ENCODE data around the gene FANCG. TPM values are rescaled to one million over a fixed set of nuclear protein-coding genes. Genes with fewer than 3 reads are reported as not detected.

FANCG gene
- total and polyA plus RNA-seq, 2 of the 8 experiments (the other 6 are each of a cell fraction or from before 2014, with no cell fraction given): 66.6 to 87.1 TPM

- Histone ChIP-seq H3K4me1 (replicated peaks in 1 of 4; ENCODE audit: control insufficient read depth in 3 of 4, insufficient read depth in 4 of 4, low read length in 3 of 4) (no peaks in the 10 kb centered on the region), H2AK5ac (ENCODE audit: low read depth, low read length) (no peak overlapping the region), H3K27me3 (replicated peaks in 1 of 4; ENCODE audit: control insufficient read depth in 3 of 4, extremely low read depth in 1 of 4, insufficient read depth in 3 of 4, low read length in 3 of 4) (no peaks in the 10 kb centered on the region), H2BK20ac (ENCODE audit: low read length) (no peak overlapping the region), H4K8ac (ENCODE audit: extremely low read depth, insufficient read depth, low read length) (no peak overlapping the region), H3K79me2 (ENCODE audit: control insufficient read depth in 1 of 2, insufficient read depth in 2 of 2, low read length in 2 of 2) (no peaks in the 10 kb centered on the region), H3K4ac (replicated peaks; ENCODE audit: insufficient read length, low read depth, low read length) (no peak overlapping the region), H3K9ac (replicated peaks in 1 of 4; ENCODE audit: extremely low read depth in 1 of 4, low read depth in 3 of 4, low read length in 3 of 4) (no peak overlapping the region), H2AFZ (ENCODE audit: low read length) (no peak overlapping the region), H2BK5ac (ENCODE audit: low read depth, low read length) (no peak overlapping the region), H3K36me3 (ENCODE audit: control insufficient read depth in 2 of 4, insufficient read depth in 4 of 4, low read length in 3 of 4) (peaks cover 3 to 28% (median 10%) of the 10 kb centered on the region in 4 experiments; a peak in 7 of 8 replicates), H2BK12ac (ENCODE audit: low read depth, low read length) (no peak overlapping the region), H2BK120ac (replicated peaks; ENCODE audit: low read depth, low read length) (no peak overlapping the region), H4K5ac (ENCODE audit: insufficient read length, low read depth, low read length) (no peak overlapping the region), H3K56ac (replicated peaks; ENCODE audit: insufficient read length, low read depth, low read length) (no peak overlapping the region), H3K4me3 (ENCODE audit: extremely low read depth in 1 of 4, insufficient read depth in 2 of 4, low read depth in 3 of 4, low read length in 4 of 4) (no peak overlapping the region), H3K4me2 (ENCODE audit: insufficient read depth in 1 of 2, low read depth in 2 of 2, low read length in 2 of 2) (no peak overlapping the region), H3K23ac (ENCODE audit: insufficient read length) (no peak overlapping the region), H3K27ac (ENCODE audit: low read depth, low read length) (no peak overlapping the region), H3K18ac (ENCODE audit: extremely low read depth, low read length) (no peak overlapping the region), H3K9me3 (ENCODE audit: insufficient read depth in 2 of 2, low read depth in 1 of 2, low read length in 1 of 2) (no peaks in the 10 kb centered on the region), H4K20me1 (replicated peaks in 1 of 2; ENCODE audit: control insufficient read depth in 1 of 2, insufficient read depth in 2 of 2, low read length in 2 of 2) (peaks cover 2% of the 10 kb centered on the region in 2 experiments), H2BK15ac (ENCODE audit: low read length) (no peak overlapping the region), H3K23me2 (ENCODE audit: low read depth, low read length) (no peaks in the 10 kb centered on the region), H4K91ac (replicated peaks; ENCODE audit: insufficient read length, low read length) (no peak overlapping the region), H3K79me1 (ENCODE audit: low read depth, low read length) (no peaks in the 10 kb centered on the region), H3K14ac (ENCODE audit: insufficient read length) (no peak overlapping the region)
- CTCF ChIA-PET (ENCODE audit: partially characterized antibody): interaction anchor here (0.6 to 5.3 kb wide), 49 partner anchors 9 to 1273 kb away, joined by 3 to 54 read pairs (median 5); partner anchors contain the start of gene FANCG
- DNase-seq (ENCODE audit: low read depth in 1 of 2, low spot score in 2 of 2) (peak in 1 of 2 experiments; percentile 84), FAIRE-seq (peak; percentile 85)
- 84% methylated on average over 7 of the region's 7 CpGs; no CpG with 5 or more reads in 1 of the 2 experiments for WGBS, 2 experiments (ENCODE audit: extremely low coverage in 1 of 2, insufficient coverage in 1 of 2, insufficient read length in 1 of 2, insufficient replicate concordance in 2 of 2, low coverage in 1 of 2, low lambda C conversion rate in 2 of 2, missing lambda C conversion rate in 1 of 2)
- POLR2A ChIA-PET (ENCODE audit: partially characterized antibody): interaction anchor here (0.6 to 2.5 kb wide), 21 partner anchors 9 to 246 kb away, joined by 3 to 17 read pairs (median 5); partner anchors contain the start of genes DNAJB5, STOML2 and VCP
- TF ChIP-seq RAD21 (IDR thresholded peaks at IDR 0.05 in 1 of 2, conservative IDR thresholded peaks at IDR 0.05 in 1 of 2; ENCODE audit: low read depth in 2 of 2, low read length in 2 of 2) (peak; percentile 58 to 64), RFX5 (IDR thresholded peaks at IDR 0.05; ENCODE audit: borderline replicate concordance, low read depth, low read length) (no peak)
Measured at GRCh38 chr9:35051069-35051967, 28.4 kb downstream of the FANCG start.

Measured in H1 (cell line).